ENCODE measurements around the gene ADA. TPM values are rescaled to one million over a fixed set of nuclear protein-coding genes. Genes with fewer than 3 reads are reported as not detected.

The ADA gene
- total and polyA plus RNA-seq, 2 of the 13 experiments (the other 11 are each of a cell fraction or from before 2014, with no cell fraction given), result 2.5 to 11.3 TPM

DNA sequence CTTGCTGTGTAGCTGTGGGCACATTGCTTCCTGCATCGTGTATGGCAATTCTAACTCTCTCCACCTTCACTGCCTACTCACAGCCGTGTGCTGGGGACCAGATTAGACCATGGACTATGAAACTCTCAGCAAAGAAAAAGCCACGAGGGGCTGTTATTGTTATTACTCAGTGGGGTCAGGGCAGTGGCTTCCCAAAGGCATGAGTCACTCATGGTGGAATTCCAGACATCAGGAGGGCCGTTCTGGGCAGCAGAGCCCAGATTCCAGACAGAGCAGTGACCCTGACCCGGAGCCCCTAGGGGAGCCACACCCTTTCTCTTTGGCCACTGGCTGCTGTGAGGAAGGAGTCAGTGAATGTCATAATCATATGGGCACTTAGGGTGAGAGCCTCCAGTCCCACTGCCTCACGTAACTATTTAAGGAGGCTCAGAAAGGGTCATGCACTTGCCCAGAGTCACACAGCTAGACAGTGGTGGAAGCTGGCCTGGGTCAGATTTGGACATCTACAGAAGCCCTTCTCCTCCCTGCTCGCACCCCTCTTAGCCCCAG, 41.5 kb upstream of the ADA start (continued):
- TF ChIP-seq, protein P1, sequence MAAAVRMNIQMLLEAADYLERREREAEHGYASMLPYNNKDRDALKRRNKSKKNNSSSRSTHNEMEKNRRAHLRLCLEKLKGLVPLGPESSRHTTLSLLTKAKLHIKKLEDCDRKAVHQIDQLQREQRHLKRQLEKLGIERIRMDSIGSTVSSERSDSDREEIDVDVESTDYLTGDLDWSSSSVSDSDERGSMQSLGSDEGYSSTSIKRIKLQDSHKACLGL (CRISPR knock-in tag; IDR thresholded peaks at IDR 0.05), result no peak
- TF ChIP-seq HIVEP1 (CRISPR knock-in tag; IDR thresholded peaks at IDR 0.05) (no peak), ZNF577 (CRISPR knock-in tag; IDR thresholded peaks at IDR 0.05; ENCODE audit: borderline replicate concordance, low read depth) (no peak), MIER3 (CRISPR knock-in tag; IDR thresholded peaks at IDR 0.05; ENCODE audit: borderline replicate concordance) (peak; percentile 78; the same call in 1 of the 2 replicates), ZNF790 (CRISPR knock-in tag; IDR thresholded peaks at IDR 0.05; ENCODE audit: borderline replicate concordance) (no peak), ZNF839 (CRISPR knock-in tag; IDR thresholded peaks at IDR 0.05; ENCODE audit: borderline replicate concordance) (no peak), HES4 (CRISPR knock-in tag; IDR thresholded peaks at IDR 0.05; ENCODE audit: borderline replicate concordance) (no peak), ZNF12 (CRISPR knock-in tag; IDR thresholded peaks at IDR 0.05) (no peak; the same call in 1 of the 2 replicates), ZNF333 (CRISPR knock-in tag; IDR thresholded peaks at IDR 0.05; ENCODE audit: borderline replicate concordance) (no peak), PHF8 (CRISPR knock-in tag; IDR thresholded peaks at IDR 0.05) (no peak), ZNF317 (CRISPR knock-in tag; IDR thresholded peaks at IDR 0.05) (no peak), ZNF564 (CRISPR knock-in tag; IDR thresholded peaks at IDR 0.05) (no peak), TCF12 (IDR thresholded peaks at IDR 0.05) (no peak), TCF12 (CRISPR knock-in tag; IDR thresholded peaks at IDR 0.05) (no peak)
- TF ChIP-seq, protein P2, sequence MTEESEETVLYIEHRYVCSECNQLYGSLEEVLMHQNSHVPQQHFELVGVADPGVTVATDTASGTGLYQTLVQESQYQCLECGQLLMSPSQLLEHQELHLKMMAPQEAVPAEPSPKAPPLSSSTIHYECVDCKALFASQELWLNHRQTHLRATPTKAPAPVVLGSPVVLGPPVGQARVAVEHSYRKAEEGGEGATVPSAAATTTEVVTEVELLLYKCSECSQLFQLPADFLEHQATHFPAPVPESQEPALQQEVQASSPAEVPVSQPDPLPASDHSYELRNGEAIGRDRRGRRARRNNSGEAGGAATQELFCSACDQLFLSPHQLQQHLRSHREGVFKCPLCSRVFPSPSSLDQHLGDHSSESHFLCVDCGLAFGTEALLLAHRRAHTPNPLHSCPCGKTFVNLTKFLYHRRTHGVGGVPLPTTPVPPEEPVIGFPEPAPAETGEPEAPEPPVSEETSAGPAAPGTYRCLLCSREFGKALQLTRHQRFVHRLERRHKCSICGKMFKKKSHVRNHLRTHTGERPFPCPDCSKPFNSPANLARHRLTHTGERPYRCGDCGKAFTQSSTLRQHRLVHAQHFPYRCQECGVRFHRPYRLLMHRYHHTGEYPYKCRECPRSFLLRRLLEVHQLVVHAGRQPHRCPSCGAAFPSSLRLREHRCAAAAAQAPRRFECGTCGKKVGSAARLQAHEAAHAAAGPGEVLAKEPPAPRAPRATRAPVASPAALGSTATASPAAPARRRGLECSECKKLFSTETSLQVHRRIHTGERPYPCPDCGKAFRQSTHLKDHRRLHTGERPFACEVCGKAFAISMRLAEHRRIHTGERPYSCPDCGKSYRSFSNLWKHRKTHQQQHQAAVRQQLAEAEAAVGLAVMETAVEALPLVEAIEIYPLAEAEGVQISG (CRISPR knock-in tag; IDR thresholded peaks at IDR 0.05), result 0 out of 2 replicates have a peak, but pooled peaks have one; percentile 38
- TF ChIP-seq, protein P3, sequence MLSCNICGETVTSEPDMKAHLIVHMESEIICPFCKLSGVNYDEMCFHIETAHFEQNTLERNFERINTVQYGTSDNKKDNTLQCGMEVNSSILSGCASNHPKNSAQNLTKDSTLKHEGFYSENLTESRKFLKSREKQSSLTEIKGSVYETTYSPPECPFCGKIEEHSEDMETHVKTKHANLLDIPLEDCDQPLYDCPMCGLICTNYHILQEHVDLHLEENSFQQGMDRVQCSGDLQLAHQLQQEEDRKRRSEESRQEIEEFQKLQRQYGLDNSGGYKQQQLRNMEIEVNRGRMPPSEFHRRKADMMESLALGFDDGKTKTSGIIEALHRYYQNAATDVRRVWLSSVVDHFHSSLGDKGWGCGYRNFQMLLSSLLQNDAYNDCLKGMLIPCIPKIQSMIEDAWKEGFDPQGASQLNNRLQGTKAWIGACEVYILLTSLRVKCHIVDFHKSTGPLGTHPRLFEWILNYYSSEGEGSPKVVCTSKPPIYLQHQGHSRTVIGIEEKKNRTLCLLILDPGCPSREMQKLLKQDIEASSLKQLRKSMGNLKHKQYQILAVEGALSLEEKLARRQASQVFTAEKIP (CRISPR knock-in tag; IDR thresholded peaks at IDR 0.05; ENCODE audit: borderline replicate concordance), result no peak

Measured in HepG2 (cell line).